HG02970 (cell line): ENCODE results near the gene RASA3.

ENCODE experiments used
- ATAC-seq: cut with Tn5 transposase; IDR thresholded peaks from one replicate; pipeline ENCODE4 v1.9.1; 2021; ENCODE audit warnings: mild to moderate bottlenecking, moderate library complexity, moderate number of reproducible peaks; ENCODE audit not compliant: unreplicated experiment, low FRiP score

Gene RASA3

GRCh38 chr13:113948034-113948742, 184.2 kb downstream of the RASA3 start:
- ATAC-seq = no peak

GRCh38 chr13:113947311-113948033, 185.0 kb downstream of the RASA3 start:
- ATAC-seq = no peak

GRCh38 chr13:113946409-113947181, 185.8 kb downstream of the RASA3 start:
- no peak for ATAC-seq

- ATAC-seq = no peak
Measured at GRCh38 chr13:113945857-113946408, 186.5 kb downstream of the RASA3 start.

DNA sequence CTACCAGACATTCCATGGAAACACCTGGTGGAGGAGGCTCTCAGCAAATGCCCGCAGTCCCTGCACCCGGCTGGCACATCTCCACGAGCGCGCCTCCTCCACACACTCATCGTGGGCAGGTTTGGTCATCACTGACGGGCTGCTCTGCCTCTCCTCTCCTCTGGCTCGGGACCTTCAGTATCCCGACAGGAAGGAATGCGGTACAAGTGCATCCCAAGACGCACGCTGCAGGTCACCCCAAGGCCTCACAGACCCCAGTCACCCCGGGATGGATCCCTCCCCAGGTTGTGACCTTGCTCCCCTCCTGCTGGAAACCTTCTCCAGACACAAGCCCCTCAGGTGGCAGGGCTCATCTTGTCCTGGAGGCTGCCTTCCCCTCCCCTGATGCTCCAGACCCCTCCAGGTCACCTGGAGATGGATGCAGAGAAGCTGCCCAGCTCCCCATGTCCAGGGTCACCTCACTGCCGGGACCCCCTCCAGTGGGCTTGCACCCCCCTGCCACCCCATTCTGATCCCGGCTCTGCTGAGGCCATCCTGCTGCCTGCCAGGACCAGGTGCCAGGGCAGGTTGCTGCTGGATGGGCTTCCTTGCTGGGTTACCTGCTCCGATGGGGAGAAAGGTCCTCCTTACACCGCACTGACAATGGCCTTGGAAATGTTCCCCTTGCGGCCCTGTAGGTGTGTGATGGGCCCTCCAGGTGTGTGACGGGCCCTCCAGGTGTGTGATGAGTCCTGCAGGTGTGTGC, 188.4 kb downstream of the RASA3 start:
- no peak for ATAC-seq

- ATAC-seq = no peak
Measured at GRCh38 chr13:113942591-113943103, 189.8 kb downstream of the RASA3 start.

DNA sequence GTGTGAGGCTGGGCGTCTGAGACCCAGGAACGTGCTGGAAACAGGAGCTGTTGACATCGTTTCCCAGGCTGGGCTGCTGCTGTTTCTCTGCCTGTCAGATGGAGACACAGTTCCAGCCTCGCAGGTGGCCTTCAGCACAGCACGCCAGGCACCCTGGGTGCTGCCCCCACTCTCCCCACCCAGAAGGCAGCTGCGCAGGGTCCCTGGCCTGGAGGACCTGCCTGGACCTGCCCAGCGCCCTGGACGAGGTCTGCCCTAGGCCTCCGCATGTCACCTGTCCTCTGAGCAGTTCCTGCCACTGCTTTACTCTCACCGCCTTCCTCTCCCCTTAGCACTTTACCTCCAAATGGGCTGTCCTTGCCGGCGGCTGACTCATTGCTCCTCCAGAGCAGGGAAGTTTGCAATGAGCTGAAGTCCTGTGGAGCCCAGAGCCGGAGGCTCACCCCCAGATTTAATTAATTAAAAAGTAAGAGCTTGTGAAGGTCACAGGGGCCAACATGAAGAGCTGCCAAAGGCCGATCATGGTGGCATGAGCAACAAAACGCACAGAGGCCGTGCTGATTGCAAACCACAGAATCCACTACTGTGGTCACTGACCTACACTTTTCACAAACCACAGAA, 190.7 kb downstream of the RASA3 start:
- no peak for ATAC-seq

DNA sequence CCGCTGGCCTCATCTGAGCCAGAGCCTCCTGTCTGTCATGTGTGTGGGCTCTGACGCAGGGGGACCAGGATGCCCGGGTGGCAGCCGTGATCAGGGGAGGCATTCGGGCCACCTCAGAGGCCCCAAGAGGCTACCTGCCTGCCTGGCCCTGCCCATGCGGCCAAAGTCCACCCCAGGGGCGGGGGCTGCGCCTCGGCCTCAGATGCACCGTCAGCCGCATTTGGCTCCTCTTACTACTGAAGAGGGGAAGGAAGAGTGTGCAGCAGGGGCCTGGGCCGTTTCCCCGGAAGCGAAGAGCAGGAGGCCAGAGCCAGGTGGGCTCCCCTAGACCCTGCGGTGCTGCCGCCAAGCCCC, 192.5 kb downstream of the RASA3 start:
- ATAC-seq = no peak

DNA sequence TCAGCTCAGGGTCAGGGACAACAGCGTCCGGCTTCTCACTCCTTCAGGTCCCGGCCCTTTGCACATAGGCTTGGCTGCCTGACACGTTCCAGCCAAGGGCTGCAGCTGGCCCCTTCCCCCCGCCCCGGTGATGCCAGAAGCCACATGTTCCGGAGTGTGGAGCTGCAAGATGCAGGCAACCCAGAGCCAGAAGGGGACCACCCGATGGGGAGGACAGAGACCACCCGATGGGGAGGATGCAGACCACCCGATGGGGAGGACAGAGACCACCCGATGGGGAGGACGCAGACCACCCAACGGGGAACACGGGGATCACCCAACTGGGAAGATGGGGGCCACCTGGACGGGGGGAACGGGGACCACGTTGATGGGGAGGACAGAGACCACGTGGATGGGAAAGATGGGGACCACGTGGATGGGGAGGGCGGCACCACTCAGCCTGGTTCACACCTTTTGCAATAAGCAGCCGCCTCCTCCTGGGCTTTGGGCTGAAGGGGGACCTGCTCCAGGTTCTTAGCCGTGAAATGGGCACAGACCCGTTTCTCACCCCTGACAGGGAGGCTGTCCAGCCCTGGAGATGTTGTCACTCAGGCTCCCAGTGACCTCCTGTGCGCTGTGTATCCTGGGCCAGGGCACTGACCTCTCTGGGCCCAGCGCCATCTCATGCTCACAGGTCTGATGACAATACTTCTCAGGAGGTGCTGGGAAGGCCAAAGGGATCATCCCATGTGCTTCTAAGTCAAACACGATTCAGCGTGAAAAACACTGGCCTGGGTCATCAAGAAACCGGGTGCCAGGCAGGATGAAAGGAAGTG, 193.1 kb downstream of the RASA3 start:
- no peak for ATAC-seq

DNA sequence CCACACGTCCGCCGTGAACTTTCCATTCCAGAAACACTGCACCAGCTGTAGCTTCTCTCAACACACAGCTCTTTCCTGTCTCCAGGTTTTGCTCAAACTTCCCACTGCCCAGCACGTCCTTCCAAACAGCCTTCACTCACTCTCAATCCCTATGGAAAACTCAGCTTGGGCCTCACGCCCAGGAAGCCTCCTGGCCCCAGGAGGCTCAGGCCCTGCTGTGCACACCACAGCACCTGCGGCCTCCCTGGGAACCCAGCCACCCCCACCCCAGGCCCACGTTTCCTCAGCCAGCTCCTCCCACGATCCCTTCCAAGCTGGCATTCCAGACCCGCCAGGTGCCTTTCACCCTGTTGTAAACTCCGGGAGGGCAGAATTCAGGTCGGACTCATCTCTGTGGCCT, 193.7 kb downstream of the RASA3 start:
- no peak for ATAC-seq

GRCh38 chr13:113938246-113938645, 194.2 kb downstream of the RASA3 start:
- ATAC-seq = no peak

DNA sequence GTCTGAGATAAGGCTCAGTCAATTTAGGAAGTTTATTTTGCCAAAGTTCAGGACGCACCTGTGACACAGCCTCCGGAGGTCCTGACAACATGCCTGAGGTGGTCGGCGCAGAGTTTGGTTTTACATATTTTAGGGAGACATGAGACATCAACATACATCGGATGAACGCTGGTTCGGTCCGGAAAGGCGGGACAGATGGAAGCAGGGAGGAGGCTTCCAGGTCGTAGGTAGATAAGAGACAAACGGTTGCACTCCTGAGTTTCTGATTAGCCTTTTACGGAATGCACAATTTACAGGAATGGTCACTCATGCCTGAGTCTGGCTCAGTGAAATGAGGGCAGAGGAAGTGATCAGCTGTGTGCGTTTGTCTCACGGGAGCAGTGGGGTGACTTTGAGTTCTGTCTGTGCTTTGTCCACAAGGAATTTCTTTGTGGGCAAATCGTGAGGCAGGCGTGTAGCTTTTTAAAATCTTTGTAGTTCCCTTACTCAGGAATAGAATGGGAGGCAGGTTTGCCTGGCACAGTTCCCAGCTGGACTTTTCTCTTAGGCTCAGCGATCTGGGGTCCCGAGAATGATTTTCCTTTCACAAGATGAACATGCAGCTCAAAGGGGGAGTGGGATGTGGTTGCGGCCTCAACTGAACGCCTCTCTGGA, 194.8 kb downstream of the RASA3 start:
- no peak for ATAC-seq

DNA sequence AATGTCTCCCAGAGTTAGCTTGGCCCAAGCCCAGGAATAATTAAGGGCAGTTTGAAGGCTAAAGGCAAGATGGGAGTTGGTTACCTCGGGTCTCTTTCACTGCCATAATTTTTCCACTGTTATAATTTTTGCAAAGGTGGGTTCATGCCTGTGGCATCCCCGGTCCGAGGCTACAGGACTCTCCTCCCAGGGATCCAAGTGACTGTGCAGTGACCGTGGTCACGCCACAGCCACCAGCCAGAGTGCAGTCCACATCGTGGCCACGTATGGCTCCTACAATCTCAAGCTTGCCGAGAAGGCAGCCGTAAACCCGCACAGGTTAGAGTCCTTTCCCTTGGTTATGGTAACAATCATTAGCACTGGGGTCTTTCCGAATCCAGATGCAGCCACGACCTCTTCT, 195.3 kb downstream of the RASA3 start:
- no peak for ATAC-seq

GRCh38 chr13:113936166-113936965, 196.1 kb downstream of the RASA3 start:
- ATAC-seq = no peak

- ATAC-seq = no peak
Measured at GRCh38 chr13:113935001-113935844, 197.2 kb downstream of the RASA3 start.

- ATAC-seq = no peak
Measured at GRCh38 chr13:113934576-113934975, 197.8 kb downstream of the RASA3 start.

DNA sequence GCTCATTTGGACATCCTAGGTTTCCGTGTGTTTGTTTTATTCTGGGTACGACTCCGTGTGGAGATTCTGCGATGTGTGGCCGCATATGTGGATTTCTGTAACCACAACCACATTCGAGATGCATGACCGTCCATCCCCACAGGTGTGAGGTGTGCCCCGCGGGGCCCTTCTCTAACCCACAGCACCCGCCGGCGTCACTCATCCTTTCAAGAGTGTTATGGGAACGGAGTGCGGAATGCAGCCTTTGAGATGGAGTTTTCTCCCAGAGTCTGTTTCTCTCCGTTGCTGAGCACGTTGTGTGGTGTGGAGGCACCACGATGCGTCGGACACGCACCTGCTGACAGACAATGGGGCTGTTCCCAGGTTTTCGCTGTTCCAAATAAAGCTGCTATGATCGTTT, 198.5 kb downstream of the RASA3 start:
- ATAC-seq = no peak
